Mesendoderm (in vitro differentiated cells): ENCODE data around the gene LSM3.

Source experiments
- DNase-seq: peaks from one replicate; pipeline ENCODE4 v3.0.0; 2013
- H2AK5ac ChIP-seq: 2 replicates; pipeline ENCODE4 v1.6.1; 2013; ENCODE audit warnings: low read length, inconsistent platforms
- H2BK120ac ChIP-seq: 2 replicates; pipeline ENCODE4 v1.6.1; 2013; ENCODE audit warnings: low read depth, mild to moderate bottlenecking, low read length, moderate library complexity, mixed read lengths
- H2BK15ac ChIP-seq: replicated peaks from 2 replicates; pipeline ENCODE4 v1.6.1; 2013; ENCODE audit warnings: low read depth, mild to moderate bottlenecking, moderate library complexity
- H2BK5ac ChIP-seq: 2 replicates; pipeline ENCODE4 v1.6.1; 2013; ENCODE audit warnings: low read length, inconsistent platforms
- H3K18ac ChIP-seq: 2 replicates; pipeline ENCODE4 v1.6.1; 2013; ENCODE audit warnings: mild to moderate bottlenecking, low read length, mixed read lengths
- H3K23ac ChIP-seq: one replicate; pipeline ENCODE4 v1.6.1; 2013; ENCODE audit warnings: low read length
- H3K27ac ChIP-seq: 2 replicates; pipeline ENCODE4 v1.5.1; 2013; ENCODE audit warnings: low read depth, mild to moderate bottlenecking, inconsistent platforms, low read length, moderate library complexity
- H3K27me3 ChIP-seq: 2 replicates; pipeline ENCODE4 v1.6.1; 2013; ENCODE audit warnings: low read length, control low read depth, mild to moderate bottlenecking, inconsistent platforms; ENCODE audit not compliant: insufficient read depth, poor library complexity
- H3K36me3 ChIP-seq: 2 replicates; pipeline ENCODE4 v1.6.1; 2013; ENCODE audit warnings: low read length, inconsistent platforms; ENCODE audit not compliant: control insufficient read depth, insufficient read depth
- H3K4ac ChIP-seq: one replicate; pipeline ENCODE4 v1.6.1; 2013; ENCODE audit warnings: low read depth, mild to moderate bottlenecking, low read length, moderate library complexity
- H3K4me1 ChIP-seq: 2 replicates; pipeline ENCODE4 v1.6.1; 2013; ENCODE audit warnings: low read depth, low read length, inconsistent platforms; ENCODE audit not compliant: control insufficient read depth
- H3K4me2 ChIP-seq: 2 replicates; pipeline ENCODE4 v1.6.1; 2013; ENCODE audit warnings: low read length
- H3K4me3 ChIP-seq: 2 replicates; pipeline ENCODE4 v1.5.1; 2013; ENCODE audit warnings: mild to moderate bottlenecking, low read length
- H3K56ac ChIP-seq: one replicate; pipeline ENCODE4 v1.6.1; 2013; ENCODE audit warnings: low read length
- H3K79me1 ChIP-seq: 2 replicates; pipeline ENCODE4 v1.6.1; 2013; ENCODE audit warnings: low read length, inconsistent platforms
- H3K79me2 ChIP-seq: 2 replicates; pipeline ENCODE4 v1.6.1; 2013; ENCODE audit warnings: mild to moderate bottlenecking, low read length; ENCODE audit not compliant: control insufficient read depth, insufficient read depth
- H3K9ac ChIP-seq: 2 replicates; pipeline ENCODE4 v1.6.1; 2013; ENCODE audit warnings: low read length, inconsistent platforms
- H4K5ac ChIP-seq: one replicate; pipeline ENCODE4 v1.6.1; 2013; ENCODE audit warnings: low read length
- H4K8ac ChIP-seq: one replicate; pipeline ENCODE4 v1.6.1; 2013; ENCODE audit warnings: low read depth, mild to moderate bottlenecking, control low read depth, low read length, moderate library complexity
- WGBS: extraction: QIAGEN DNeasy Blood & Tissue Kit; methylation state at CpG from one replicate; pipeline ENCODE4 v1.1.7; 2013; ENCODE audit warnings: low lambda C conversion rate, missing lambda C conversion rate; ENCODE audit not compliant: insufficient coverage; ENCODE audit errors: extremely low coverage; 5-methylcytosine and 5-hydroxymethylcytosine counted together

Gene LSM3

DNA sequence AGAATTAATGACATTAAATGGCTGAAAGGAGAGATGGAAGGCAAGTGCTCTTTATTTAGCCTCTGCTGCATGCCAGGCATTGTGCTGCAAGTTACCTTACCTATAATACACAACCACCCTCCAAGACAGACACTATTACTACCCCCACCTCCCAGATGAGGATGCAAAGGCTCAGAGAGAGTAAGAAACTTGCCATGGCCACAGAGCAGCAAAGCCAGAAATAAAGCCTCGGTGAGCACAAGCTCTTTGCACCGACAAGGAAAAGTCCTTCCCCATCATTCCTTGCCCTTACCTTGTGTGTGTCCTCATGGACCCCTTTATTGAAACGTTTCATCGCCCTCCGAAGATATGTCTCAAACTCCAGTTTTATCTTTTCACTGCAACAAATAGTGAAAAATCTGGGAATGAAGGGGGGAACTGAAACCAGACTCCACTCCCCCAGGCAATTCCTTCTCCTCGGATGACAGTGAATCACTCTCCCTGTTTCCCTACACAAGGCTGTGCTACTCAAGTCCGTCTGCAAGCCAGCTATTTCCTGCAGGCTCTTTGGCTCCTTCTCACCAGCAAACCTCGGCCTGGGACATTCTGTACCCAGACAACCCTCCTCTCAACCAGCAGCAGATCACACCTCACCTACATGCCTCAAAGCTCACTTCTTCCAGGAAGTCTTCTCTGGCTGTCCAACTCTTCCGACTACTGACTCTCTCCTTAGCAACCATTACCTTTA is 11.6 kb upstream of the LSM3 start:
- Histone ChIP-seq H3K23ac (no peak overlapping the region), H3K79me2 (no peaks in the 10 kb centered on the region), H3K36me3 (peaks cover 13% of the 10 kb centered on the region), H2AK5ac (no peak overlapping the region), H3K4me2 (no peak overlapping the region), H3K9ac (no peak overlapping the region), H3K79me1 (no peaks in the 10 kb centered on the region), H3K27ac (no peak overlapping the region), H3K56ac (no peak overlapping the region), H3K4ac (no peak overlapping the region), H3K4me1 (no peaks in the 10 kb centered on the region), H4K8ac (no peak overlapping the region), H2BK5ac (no peak overlapping the region), H3K4me3 (no peak overlapping the region), H2BK15ac (no peak overlapping the region), H4K5ac (no peak overlapping the region), H3K27me3 (no peaks in the 10 kb centered on the region), H2BK120ac (no peak overlapping the region), H3K18ac (no peak overlapping the region)
- DNase-seq, result no peak
- WGBS, result no CpG with 5 or more reads among the region's 9 CpGs

DNA sequence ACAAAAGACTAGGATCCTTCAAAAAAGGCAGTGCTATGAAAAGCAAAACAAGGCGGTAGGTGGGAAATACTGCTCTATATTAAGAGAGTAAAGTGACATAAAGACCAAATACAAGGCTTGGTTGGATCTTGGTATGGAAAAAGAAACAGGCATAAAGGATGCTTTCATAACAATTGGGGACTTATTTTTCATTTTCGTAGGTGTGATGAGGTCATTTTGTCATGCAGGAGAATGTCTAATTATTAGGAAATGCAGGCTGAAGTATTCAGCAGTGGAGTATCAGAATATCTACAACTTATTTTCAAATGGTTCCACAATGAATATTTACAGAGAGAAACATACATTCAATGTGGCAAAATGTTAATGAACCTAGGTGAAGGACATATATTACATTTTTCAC is 9.2 kb upstream of the LSM3 start:
- H2BK15ac ChIP-seq, result no peak overlapping the region
- no peaks in the 10 kb centered on the region for H3K4me1 ChIP-seq
- H4K5ac ChIP-seq, result no peak overlapping the region
- no peaks in the 10 kb centered on the region for H3K79me2 ChIP-seq
- H2BK5ac ChIP-seq, result no peak overlapping the region
- H3K27ac ChIP-seq, result no peak overlapping the region
- no peak overlapping the region for H3K4me3 ChIP-seq
- H3K23ac ChIP-seq, result no peak overlapping the region
- H4K8ac ChIP-seq, result no peak overlapping the region
- peaks cover 15% of the 10 kb centered on the region for H3K36me3 ChIP-seq
- H3K9ac ChIP-seq, result no peak overlapping the region
- H3K27me3 ChIP-seq, result no peaks in the 10 kb centered on the region
- WGBS, result no CpG with 5 or more reads among the region's 2 CpGs
- H3K4me2 ChIP-seq, result no peak overlapping the region
- no peak overlapping the region for H3K18ac ChIP-seq
- DNase-seq, result no peak
- no peak overlapping the region for H3K4ac ChIP-seq
- no peak overlapping the region for H3K56ac ChIP-seq
- H2BK120ac ChIP-seq, result no peak overlapping the region
- no peak overlapping the region for H2AK5ac ChIP-seq
- no peaks in the 10 kb centered on the region for H3K79me1 ChIP-seq

DNA sequence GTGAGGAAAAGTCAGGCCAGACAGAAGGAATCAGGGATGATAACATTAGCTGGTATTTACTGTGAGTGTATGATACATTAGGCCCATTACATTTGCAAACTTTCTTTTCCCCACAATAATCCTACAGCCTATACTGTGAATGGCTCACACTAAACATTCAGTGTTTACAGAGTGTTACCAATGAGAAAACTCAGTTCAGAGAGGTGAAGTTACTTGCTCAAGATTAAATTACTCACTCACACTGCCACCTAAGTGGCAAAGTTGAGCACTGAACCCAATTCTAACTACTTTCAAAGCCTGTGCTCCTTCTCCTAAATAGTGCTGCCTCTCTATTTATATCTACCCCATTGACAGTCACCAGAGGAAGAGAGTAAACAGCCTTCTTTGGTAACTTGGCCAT is 8.7 kb upstream of the LSM3 start:
- H3K4me1 ChIP-seq, result no peaks in the 10 kb centered on the region
- no peaks in the 10 kb centered on the region for H3K79me1 ChIP-seq
- no peak overlapping the region for H3K27ac ChIP-seq
- H3K56ac ChIP-seq, result no peak overlapping the region
- H3K4me3 ChIP-seq, result no peak overlapping the region
- H3K4me2 ChIP-seq, result no peak overlapping the region
- no peak for DNase-seq
- peaks cover 12% of the 10 kb centered on the region for H3K36me3 ChIP-seq
- no peak overlapping the region for H3K18ac ChIP-seq
- H3K79me2 ChIP-seq, result peaks cover 1% of the 10 kb centered on the region
- H4K8ac ChIP-seq, result no peak overlapping the region
- H2BK120ac ChIP-seq, result no peak overlapping the region
- H3K4ac ChIP-seq, result no peak overlapping the region
- H3K9ac ChIP-seq, result no peak overlapping the region
- no peak overlapping the region for H2BK5ac ChIP-seq
- H2BK15ac ChIP-seq, result no peak overlapping the region
- no peak overlapping the region for H2AK5ac ChIP-seq
- H3K23ac ChIP-seq, result no peak overlapping the region
- H4K5ac ChIP-seq, result no peak overlapping the region
- H3K27me3 ChIP-seq, result no peaks in the 10 kb centered on the region

DNA sequence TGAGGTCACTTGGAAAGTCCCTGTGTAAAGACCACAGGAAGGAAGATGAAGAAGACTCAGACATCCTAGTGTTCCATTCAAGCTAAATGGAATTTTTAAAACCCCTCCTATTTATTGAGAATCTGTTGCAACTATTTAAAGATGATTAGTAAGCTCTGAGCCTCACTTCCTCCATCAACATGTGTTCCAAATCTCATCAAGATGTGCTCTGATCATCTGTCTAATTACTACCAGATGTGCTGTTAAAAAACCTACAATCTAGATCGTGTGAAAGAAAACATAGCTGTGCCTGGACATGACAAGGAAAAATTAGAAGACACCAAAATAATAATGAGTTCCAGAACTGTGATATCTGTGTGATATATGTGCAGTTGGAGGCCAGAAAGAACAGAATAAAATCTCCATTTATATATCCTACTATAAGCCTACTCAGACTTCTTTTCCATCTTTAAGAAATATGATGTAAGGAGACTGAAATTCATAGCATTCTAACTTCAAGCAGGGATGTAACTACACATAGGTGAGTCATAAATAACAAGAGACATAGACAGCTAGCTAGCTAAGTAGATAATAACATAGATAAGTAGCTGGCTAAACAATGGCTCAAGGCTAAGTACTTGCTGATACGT is 8.0 kb upstream of the LSM3 start:
- H3K79me2 ChIP-seq, result peaks cover 3% of the 10 kb centered on the region
- no peak overlapping the region for H3K9ac ChIP-seq
- H4K5ac ChIP-seq, result no peak overlapping the region
- H3K36me3 ChIP-seq, result peaks cover 9% of the 10 kb centered on the region
- no peak overlapping the region for H3K27ac ChIP-seq
- H3K4me1 ChIP-seq, result no peaks in the 10 kb centered on the region
- DNase-seq, result no peak
- no peak overlapping the region for H3K18ac ChIP-seq
- H3K56ac ChIP-seq, result no peak overlapping the region
- H3K79me1 ChIP-seq, result peaks cover 3% of the 10 kb centered on the region
- H3K4ac ChIP-seq, result no peak overlapping the region
- WGBS, result no CpG with 5 or more reads among the region's 2 CpGs
- H4K8ac ChIP-seq, result no peak overlapping the region
- H3K27me3 ChIP-seq, result no peaks in the 10 kb centered on the region
- H2BK5ac ChIP-seq, result no peak overlapping the region
- no peak overlapping the region for H2BK15ac ChIP-seq
- no peak overlapping the region for H2BK120ac ChIP-seq
- no peak overlapping the region for H3K4me2 ChIP-seq
- H3K23ac ChIP-seq, result no peak overlapping the region
- no peak overlapping the region for H2AK5ac ChIP-seq
- no peak overlapping the region for H3K4me3 ChIP-seq

DNA sequence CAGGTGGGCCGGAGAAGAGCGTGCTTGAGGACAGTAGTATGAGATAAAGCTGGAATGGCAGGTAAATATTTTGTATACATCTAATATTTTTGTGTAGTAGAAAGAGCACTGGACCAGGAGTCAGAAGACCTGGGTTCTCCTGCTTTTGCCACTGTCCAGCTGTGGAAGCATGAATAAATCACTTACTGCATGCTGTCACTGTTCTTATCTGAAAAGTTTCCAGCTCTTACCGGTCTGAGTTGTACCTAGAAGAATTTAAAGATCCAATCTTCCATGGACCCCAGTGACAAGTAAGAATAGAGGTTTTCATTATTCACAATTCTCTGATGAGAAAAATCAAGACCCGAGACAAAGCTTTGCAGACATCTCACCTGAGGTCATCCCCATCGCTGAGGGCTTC is 6.1 kb upstream of the LSM3 start:
- Histone ChIP-seq H4K5ac (no peak overlapping the region), H2BK120ac (no peak overlapping the region), H3K27ac (no peak overlapping the region), H3K4me1 (peaks cover 2% of the 10 kb centered on the region), H3K4me3 (no peak overlapping the region), H3K18ac (no peak overlapping the region), H3K79me2 (peaks cover 6% of the 10 kb centered on the region), H2BK15ac (no peak overlapping the region), H3K4ac (no peak overlapping the region), H3K79me1 (peaks cover 8% of the 10 kb centered on the region), H3K9ac (no peak overlapping the region), H4K8ac (no peak overlapping the region), H3K4me2 (no peak overlapping the region), H3K56ac (no peak overlapping the region), H3K27me3 (no peaks in the 10 kb centered on the region), H2AK5ac (no peak overlapping the region), H2BK5ac (no peak overlapping the region), H3K23ac (no peak overlapping the region), H3K36me3 (peaks cover 7% of the 10 kb centered on the region)
- WGBS, result no CpG with 5 or more reads among the region's 5 CpGs
- no peak for DNase-seq

DNA sequence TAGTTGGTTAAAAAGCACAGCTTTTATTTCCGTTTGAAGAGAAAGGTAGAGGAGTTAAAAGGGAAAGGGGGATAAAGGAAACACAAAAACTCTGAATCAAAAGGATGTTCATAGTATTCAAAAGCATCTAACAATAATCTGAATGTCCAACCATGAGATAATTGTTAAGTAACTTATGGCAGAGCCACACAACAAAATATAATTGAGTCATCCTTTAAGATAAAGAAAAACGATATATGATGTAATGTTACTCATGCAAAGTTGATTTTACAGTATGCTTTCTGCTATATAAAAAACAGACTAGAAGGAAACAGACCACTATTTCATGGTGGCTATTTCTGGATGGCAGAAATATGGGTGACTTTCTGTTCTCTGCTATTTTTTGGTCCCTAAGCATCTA is 4.1 kb upstream of the LSM3 start:
- Histone ChIP-seq H3K79me1 (peaks cover 18% of the 10 kb centered on the region), H3K4me1 (peaks cover 5% of the 10 kb centered on the region), H3K4me2 (no peak overlapping the region), H3K4me3 (no peak overlapping the region), H3K27ac (no peak overlapping the region), H3K23ac (no peak overlapping the region), H3K56ac (no peak overlapping the region), H2BK15ac (no peak overlapping the region), H3K36me3 (peaks cover 3% of the 10 kb centered on the region), H4K5ac (no peak overlapping the region), H2AK5ac (no peak overlapping the region), H3K27me3 (no peaks in the 10 kb centered on the region), H3K9ac (no peak overlapping the region), H4K8ac (no peak overlapping the region), H2BK5ac (no peak overlapping the region), H3K79me2 (peaks cover 17% of the 10 kb centered on the region), H3K4ac (no peak overlapping the region), H3K18ac (no peak overlapping the region), H2BK120ac (no peak overlapping the region)
- WGBS, result no CpG with 5 or more reads among the region's 2 CpGs
- DNase-seq, result no peak
